ENCODE results near the gene GOLGA8N. TPM values are rescaled to one million over a fixed set of nuclear protein-coding genes. Genes with fewer than 3 reads are reported as not detected.

The GOLGA8N gene
- polyA plus RNA-seq, 2 of the 4 experiments (the other 2 are of a cell fraction), result 3.0 to 3.1 TPM

GRCh38 chr15:32642667-32643435, 49.6 kb downstream of the GOLGA8N start:
- TF ChIP-seq ZNF302 (CRISPR knock-in tag; IDR thresholded peaks at IDR 0.05) (no peak), ZSCAN20 (CRISPR knock-in tag; IDR thresholded peaks at IDR 0.05) (no peak), PBX3 (IDR thresholded peaks at IDR 0.05) (no peak), MAZ (IDR thresholded peaks at IDR 0.05; ENCODE audit: borderline replicate concordance, low read depth, low read length) (no peak), PHF8 (IDR thresholded peaks at IDR 0.05; ENCODE audit: borderline replicate concordance, low read depth) (no peak), RARB (CRISPR knock-in tag; IDR thresholded peaks at IDR 0.05) (no peak), EHMT2 (IDR thresholded peaks at IDR 0.05; ENCODE audit: low read depth) (no peak), RAD21 (conservative IDR thresholded peaks at IDR 0.05 in 1 of 2, IDR thresholded peaks at IDR 0.05 in 1 of 2) (no peak), KDM5A (IDR thresholded peaks at IDR 0.05) (no peak), MYC (IDR thresholded peaks at IDR 0.05; ENCODE audit: borderline replicate concordance, low read length) (no peak), EP300 (IDR thresholded peaks at IDR 0.05) (no peak), HOXB13 (CRISPR knock-in tag; IDR thresholded peaks at IDR 0.05; ENCODE audit: low read depth) (no peak)
- H3K4me2 ChIP-seq, result peak overlapping the region; percentile 21; the same call in 2 of the 3 replicates
- 53% methylated on average over 5 of the region's 5 CpGs for WGBS (ENCODE audit: missing lambda C conversion rate)
- H3K4me3 ChIP-seq, result no peak overlapping the region
- ATAC-seq, result peak; percentile 25 to 44; a peak in 4 of 6 replicates
- no peak for DNase-seq (ENCODE audit: low read depth in 1 of 2, low spot score in 1 of 2)
- POLR2A ChIA-PET, result no interaction called here
- CTCF ChIA-PET, result interaction anchor here (1.0 to 3.9 kb wide), 7 partner anchors 7 to 492 kb away, joined by 3 to 22 read pairs (median 4); no protein-coding TSS in a partner anchor
- no peak overlapping the region for H3K27ac ChIP-seq
- peak; percentile 36 for FAIRE-seq
- H3K9me3 ChIP-seq, result no peaks in the 10 kb centered on the region
- peaks cover 7% of the 10 kb centered on the region; the same call in 1 of the 3 replicates for H3K4me1 ChIP-seq

GRCh38 chr15:32643907-32644445, 50.7 kb downstream of the GOLGA8N start:
- Histone ChIP-seq H3K4me2 (no peak overlapping the region), H3K4me1 (peaks cover 7% of the 10 kb centered on the region; the same call in 1 of the 3 replicates), H3K27ac (no peak overlapping the region), H3K4me3 (no peak overlapping the region), H3K9me3 (no peaks in the 10 kb centered on the region)
- ATAC-seq (no peak), FAIRE-seq (peak; percentile 84), DNase-seq (ENCODE audit: low read depth in 1 of 2, low spot score in 1 of 2) (no peak)
- CTCF ChIA-PET, result interaction anchor here (1.0 to 3.9 kb wide), 8 partner anchors 8 to 489 kb away, joined by 3 to 22 read pairs (median 4); no protein-coding TSS in a partner anchor
- WGBS (ENCODE audit: missing lambda C conversion rate), result 93% methylated on average over 1 of the region's 1 CpG
- no peak for TF ChIP-seq ZC3H11A (IDR thresholded peaks at IDR 0.05)
- no peak for TF ChIP-seq RAD21 (conservative IDR thresholded peaks at IDR 0.05 in 1 of 2, IDR thresholded peaks at IDR 0.05 in 1 of 2)
- TF ChIP-seq EHMT2 (IDR thresholded peaks at IDR 0.05; ENCODE audit: low read depth), result no peak
- TF ChIP-seq RNF2 (IDR thresholded peaks at IDR 0.05; ENCODE audit: borderline replicate concordance, low read depth), result no peak
- TF ChIP-seq CBX8 (IDR thresholded peaks at IDR 0.05), result no peak
- no peak for TF ChIP-seq FOSB (CRISPR knock-in tag; IDR thresholded peaks at IDR 0.05)
- TF ChIP-seq NPAS2 (CRISPR knock-in tag; IDR thresholded peaks at IDR 0.05; ENCODE audit: borderline replicate concordance), result no peak
- TF ChIP-seq SMC3 (IDR thresholded peaks at IDR 0.05), result no peak
- no peak for TF ChIP-seq HMGXB4 (CRISPR knock-in tag; IDR thresholded peaks at IDR 0.05; ENCODE audit: borderline replicate concordance)
- no peak for TF ChIP-seq JUNB (IDR thresholded peaks at IDR 0.05)
- no peak for TF ChIP-seq ELK1 (IDR thresholded peaks at IDR 0.05; ENCODE audit: low read depth, low read length)
- POLR2A ChIA-PET, result no interaction called here

Data from A549 (cell line).